HFFc6 (cell line): ENCODE measurements around the gene GLOD4. TPM values are rescaled to one million over a fixed set of nuclear protein-coding genes. Genes with fewer than 3 reads are reported as not detected.
"Not testable (repeated sequence)": the region's sequence is repeated elsewhere in the genome, so short reads cannot be mapped to it uniquely, and the experiment has no call there.

Source experiments
- DNase-seq: peaks from one replicate; pipeline ENCODE4 v3.0.0-alpha.2; 2018
- H3K27ac Mint-ChIP-seq: 2 replicates; pipeline ENCODE4 v1.8.0; 2020; ENCODE audit warnings: mild to moderate bottlenecking, mixed read lengths
- H3K27me3 Mint-ChIP-seq: 2 replicates; pipeline ENCODE4 v1.8.0; 2021; ENCODE audit warnings: mild to moderate bottlenecking, moderate library complexity, mixed read lengths; ENCODE audit not compliant: insufficient read depth
- H3K36me3 Mint-ChIP-seq: 2 replicates; pipeline ENCODE4 v1.8.0; 2021; ENCODE audit warnings: low read depth, mixed read lengths
- H3K4me1 Mint-ChIP-seq: 2 replicates; pipeline ENCODE4 v1.8.0; 2020; ENCODE audit warnings: low read depth, mixed read lengths
- H3K4me3 Mint-ChIP-seq: 2 replicates; pipeline ENCODE4 v1.8.0; 2020; ENCODE audit warnings: mild to moderate bottlenecking, moderate library complexity, mixed read lengths
- H3K9me3 Mint-ChIP-seq: 2 replicates; pipeline ENCODE4 v1.8.0; 2020; ENCODE audit warnings: mild to moderate bottlenecking, mixed read lengths
- total RNA-seq, 6 experiments: library from RNA; stranded (reverse); fragmentation: NEBNext Ultra II Directional; extraction: Animal tissue kit (Norgen Biotek cat#: 25700); gene quantifications; 2 replicates in 1 of 6; 3 replicates in 5 of 6; pipeline ENCODE4 v1.2.3, GENCODE V29; 2021
- TF ChIP-seq, protein P1 (sequence below): fragments of 200-600 bp; sonication (generic); IDR thresholded peaks from 2 replicates; pipeline ENCODE4 v1.5.0; 2021; ENCODE audit warnings: antibody characterized with exemption, mild to moderate bottlenecking

The GLOD4 gene
- total RNA-seq, 6 experiments from 2014 or later, result 43.8 to 57.9 (median 48.6) TPM

DNA sequence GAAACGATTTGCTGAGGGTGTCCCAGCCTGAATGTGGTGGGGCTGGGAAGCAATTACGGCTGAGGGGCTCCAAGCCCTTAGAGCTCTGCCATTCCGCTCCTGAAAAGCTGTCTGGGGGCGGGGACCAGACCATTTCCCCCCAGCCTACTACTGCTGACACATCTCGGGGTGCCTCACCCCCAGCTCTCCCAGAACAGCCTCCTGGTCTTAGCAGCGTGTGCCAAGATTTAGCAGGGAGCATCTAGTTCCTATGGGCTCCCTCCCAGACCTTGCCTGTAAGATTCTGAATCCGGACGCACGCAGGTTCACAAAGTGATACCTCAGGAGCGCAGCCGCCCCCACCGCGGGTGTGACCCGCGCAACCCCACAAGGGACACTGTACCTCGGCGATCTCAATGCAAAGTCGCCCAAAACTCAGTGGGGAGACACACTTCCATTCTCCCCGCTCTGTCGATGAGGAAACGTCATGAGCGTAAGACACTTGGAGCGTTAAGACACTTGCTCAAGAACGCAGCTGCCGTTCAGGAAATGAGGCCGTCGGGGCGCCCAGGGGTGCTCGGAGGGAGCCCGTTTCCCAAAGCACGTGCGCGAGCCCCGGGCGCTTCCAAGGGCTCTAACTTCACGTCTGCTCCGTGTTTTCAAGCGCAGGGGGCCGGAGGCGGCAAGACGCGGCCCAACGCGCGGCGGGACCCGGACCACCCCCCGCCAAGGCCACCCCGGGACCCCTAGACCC, 30.6 kb downstream of the GLOD4 start:
- H3K27me3 Mint-ChIP-seq, result peaks cover 8% of the 10 kb centered on the region
- H3K27ac Mint-ChIP-seq, result peak overlapping the region; percentile 80
- DNase-seq, result peak; percentile 21
- H3K9me3 Mint-ChIP-seq, result peaks cover 14% of the 10 kb centered on the region
- H3K36me3 Mint-ChIP-seq, result peaks cover 30% of the 10 kb centered on the region
- TF ChIP-seq, protein P1, sequence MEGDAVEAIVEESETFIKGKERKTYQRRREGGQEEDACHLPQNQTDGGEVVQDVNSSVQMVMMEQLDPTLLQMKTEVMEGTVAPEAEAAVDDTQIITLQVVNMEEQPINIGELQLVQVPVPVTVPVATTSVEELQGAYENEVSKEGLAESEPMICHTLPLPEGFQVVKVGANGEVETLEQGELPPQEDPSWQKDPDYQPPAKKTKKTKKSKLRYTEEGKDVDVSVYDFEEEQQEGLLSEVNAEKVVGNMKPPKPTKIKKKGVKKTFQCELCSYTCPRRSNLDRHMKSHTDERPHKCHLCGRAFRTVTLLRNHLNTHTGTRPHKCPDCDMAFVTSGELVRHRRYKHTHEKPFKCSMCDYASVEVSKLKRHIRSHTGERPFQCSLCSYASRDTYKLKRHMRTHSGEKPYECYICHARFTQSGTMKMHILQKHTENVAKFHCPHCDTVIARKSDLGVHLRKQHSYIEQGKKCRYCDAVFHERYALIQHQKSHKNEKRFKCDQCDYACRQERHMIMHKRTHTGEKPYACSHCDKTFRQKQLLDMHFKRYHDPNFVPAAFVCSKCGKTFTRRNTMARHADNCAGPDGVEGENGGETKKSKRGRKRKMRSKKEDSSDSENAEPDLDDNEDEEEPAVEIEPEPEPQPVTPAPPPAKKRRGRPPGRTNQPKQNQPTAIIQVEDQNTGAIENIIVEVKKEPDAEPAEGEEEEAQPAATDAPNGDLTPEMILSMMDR, result no peak
- H3K4me1 Mint-ChIP-seq, result peaks cover 23% of the 10 kb centered on the region
- H3K4me3 Mint-ChIP-seq, result peak overlapping the region; percentile 91

DNA sequence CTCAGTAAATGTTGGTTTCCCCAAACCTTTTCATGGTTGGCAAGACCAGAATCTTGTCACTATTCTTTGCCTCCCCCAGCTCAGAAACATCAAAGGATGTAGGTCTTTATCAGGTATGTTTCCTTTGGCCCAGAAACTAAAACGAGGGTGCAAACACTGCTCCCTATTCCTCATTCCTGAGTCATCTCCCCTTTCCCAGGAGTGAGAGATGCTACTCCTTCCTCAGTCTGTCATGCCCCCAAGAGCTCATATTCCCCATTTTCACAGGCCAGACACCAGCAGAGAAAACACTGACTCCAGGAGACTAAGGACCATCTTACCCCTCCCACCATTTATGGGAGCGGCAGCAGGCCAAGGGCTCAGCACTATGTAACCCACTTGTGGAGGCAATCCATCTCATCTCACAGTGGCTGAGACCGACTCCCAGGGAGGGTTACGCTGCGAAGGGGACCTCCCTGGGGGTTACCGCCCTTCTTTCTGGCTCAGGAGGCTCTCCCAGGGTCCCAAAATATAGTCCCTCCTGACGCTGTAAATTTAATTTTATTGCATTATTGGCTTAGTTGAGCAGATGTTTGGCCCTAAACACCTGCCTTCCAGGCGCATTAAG, 31.5 kb downstream of the GLOD4 start:
- Mint-ChIP-seq H3K9me3 (peaks cover 14% of the 10 kb centered on the region), H3K27me3 (peaks cover 8% of the 10 kb centered on the region), H3K36me3 (peaks cover 24% of the 10 kb centered on the region), H3K27ac (peak overlapping the region; percentile 57), H3K4me3 (peak overlapping the region; percentile 91), H3K4me1 (peaks cover 23% of the 10 kb centered on the region)
- TF ChIP-seq, protein P1, result no peak
- no peak for DNase-seq

DNA sequence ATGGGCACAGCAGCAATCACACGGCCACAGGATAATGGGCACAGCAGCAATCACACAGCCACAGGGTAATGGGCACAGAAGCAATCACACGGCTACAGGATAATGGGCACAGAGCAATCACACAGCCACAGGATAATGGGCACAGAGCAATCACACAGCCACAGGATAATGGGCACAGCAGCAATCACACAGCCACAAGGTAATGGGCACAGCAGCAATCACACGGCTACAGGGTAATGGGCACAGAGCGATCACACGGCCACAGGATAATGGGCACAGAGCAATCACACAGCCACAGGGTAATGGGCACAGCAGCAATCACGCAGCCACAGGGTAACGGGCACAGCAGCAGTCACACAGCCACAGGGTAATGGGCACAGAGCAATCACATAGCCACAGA, 32.7 kb downstream of the GLOD4 start:
- Mint-ChIP-seq H3K9me3 (peaks cover 14% of the 10 kb centered on the region), H3K4me1 (peaks cover 23% of the 10 kb centered on the region), H3K36me3 (peaks cover 27% of the 10 kb centered on the region)
- H3K27me3 Mint-ChIP-seq, DNase-seq, H3K4me3 Mint-ChIP-seq, H3K27ac Mint-ChIP-seq: not testable (repeated sequence)

DNA sequence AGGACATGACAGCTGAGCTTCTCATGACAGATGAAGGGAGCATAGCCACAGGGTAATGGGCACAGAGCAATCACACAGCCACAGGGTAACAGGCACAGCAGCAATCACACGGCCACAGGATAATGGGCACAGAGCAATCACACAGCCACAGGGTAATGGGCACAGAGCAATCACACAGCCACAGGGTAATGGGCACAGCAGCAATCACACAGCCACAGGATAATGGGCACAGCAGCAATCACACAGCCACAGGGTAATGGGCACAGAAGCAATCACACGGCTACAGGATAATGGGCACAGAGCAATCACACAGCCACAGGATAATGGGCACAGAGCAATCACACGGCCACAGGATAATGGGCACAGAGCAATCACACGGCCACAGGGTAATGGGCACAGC, 33.5 kb downstream of the GLOD4 start:
- not testable (repeated sequence) for H3K27me3 Mint-ChIP-seq, DNase-seq, H3K27ac Mint-ChIP-seq, H3K4me3 Mint-ChIP-seq
- Mint-ChIP-seq H3K4me1 (peaks cover 23% of the 10 kb centered on the region), H3K36me3 (peaks cover 33% of the 10 kb centered on the region), H3K9me3 (peaks cover 14% of the 10 kb centered on the region)

DNA sequence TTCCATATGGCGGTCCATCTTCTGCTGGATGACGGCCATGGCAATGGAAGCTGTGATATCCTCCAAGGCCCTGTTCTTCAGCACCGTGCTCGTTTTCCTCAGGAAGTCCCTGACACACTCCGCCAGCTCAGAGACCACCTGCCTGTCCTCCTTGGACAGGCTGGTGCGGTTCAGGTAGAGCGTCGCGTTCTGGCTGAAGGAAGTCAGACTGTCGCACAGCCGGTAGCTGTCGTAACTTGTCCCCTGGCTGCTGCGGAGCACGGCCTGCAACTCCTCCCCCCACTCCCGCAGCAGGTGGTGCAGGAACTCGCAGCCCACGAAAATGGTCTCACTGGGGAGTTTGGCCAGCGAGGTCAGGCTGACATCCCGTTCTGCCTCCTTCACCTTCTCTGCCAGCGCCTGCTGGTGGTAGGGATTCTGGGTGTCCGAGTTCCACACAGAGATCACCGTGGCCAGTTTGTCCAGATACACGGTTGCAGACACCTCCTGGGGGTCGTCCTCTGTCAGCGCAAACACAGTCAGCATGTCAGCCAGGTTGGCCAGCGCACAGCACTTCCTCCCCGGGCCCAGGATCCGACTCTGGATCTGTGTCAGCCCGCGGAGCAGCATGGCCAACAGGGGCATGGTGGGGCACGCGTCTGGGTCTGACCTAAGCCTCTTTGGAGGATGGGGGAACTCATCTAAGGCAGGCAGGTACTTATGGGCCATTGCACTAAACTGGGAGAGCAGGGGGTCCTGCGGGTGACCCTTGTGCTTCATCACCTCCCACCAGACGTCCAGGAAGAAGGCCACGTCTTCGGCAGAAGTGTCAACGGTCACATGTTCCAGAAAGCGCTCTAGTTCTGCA, 35.1 kb downstream of the GLOD4 start:
- Mint-ChIP-seq H3K4me1 (peaks cover 17% of the 10 kb centered on the region), H3K4me3 (no peak overlapping the region), H3K27me3 (peaks cover 6% of the 10 kb centered on the region; the same call in 1 of the 2 replicates), H3K9me3 (peaks cover 14% of the 10 kb centered on the region), H3K36me3 (peaks cover 37% of the 10 kb centered on the region), H3K27ac (no peak overlapping the region)
- DNase-seq, result no peak
- TF ChIP-seq, protein P1, result no peak

DNA sequence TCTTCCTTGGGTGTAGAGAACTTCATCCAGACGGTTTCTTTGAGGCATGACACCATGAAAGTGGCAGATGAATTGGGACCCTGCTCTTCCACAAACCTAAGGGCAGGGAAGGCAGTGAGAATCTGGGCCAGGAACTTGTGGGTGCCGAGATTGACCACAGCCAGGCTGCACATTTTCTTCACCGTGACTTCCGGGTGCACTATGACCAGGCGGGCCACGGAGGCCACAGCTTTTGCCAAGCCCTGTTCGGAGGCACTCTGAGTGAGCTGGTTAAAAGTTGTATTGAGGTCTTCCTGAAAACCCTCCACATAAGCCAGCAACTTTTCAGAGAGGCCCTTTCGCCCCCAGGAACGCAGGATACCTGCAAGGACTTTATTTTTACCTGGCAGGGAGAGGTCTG, 35.9 kb downstream of the GLOD4 start:
- peaks cover 6% of the 10 kb centered on the region; the same call in 1 of the 2 replicates for H3K27me3 Mint-ChIP-seq
- peaks cover 45% of the 10 kb centered on the region for H3K36me3 Mint-ChIP-seq
- DNase-seq, result no peak
- H3K4me1 Mint-ChIP-seq, result peaks cover 12% of the 10 kb centered on the region
- H3K9me3 Mint-ChIP-seq, result peaks cover 14% of the 10 kb centered on the region
- H3K27ac Mint-ChIP-seq, result no peak overlapping the region
- TF ChIP-seq, protein P1, result no peak
- no peak overlapping the region for H3K4me3 Mint-ChIP-seq
